H1 (cell line): ENCODE data around the gene IQCM. TPM values are rescaled to one million over a fixed set of nuclear protein-coding genes. Genes with fewer than 3 reads are reported as not detected.

Experiments used
- CTCF ChIA-PET: fragments of 300-600 bp; sonication (Branson Sonifier 250); formaldehyde crosslinking; loops from one replicate; lab custom pipeline; 2021; ENCODE audit not compliant: partially characterized antibody; lab: Charles Lee
- POLR2A ChIA-PET: fragments of 300-600 bp; sonication (Branson Sonifier 250); formaldehyde crosslinking; loops from one replicate; lab custom pipeline; 2021; ENCODE audit warnings: inconsistent platforms; ENCODE audit not compliant: partially characterized antibody; lab: Charles Lee
- DNase-seq, 2 experiments: peaks; one replicate each; pipeline versions ENCODE4 v3.0.0 to v3.0.0-alpha.2; 2010 to 2022; ENCODE audit warnings: low spot score in 2 of 2, low read depth in 1 of 2, mixed read lengths in 1 of 2
- FAIRE-seq: peaks from 2 replicates; lab custom pipeline; 2011; peaks lifted over from hg19 to GRCh38; lab: Jason Lieb, UNC
- H2AFZ ChIP-seq: 2 replicates; pipeline ENCODE4 v1.8.1; 2012; ENCODE audit warnings: low read length, inconsistent platforms
- H2AK5ac ChIP-seq: 2 replicates; pipeline ENCODE4 v1.6.1; 2013; ENCODE audit warnings: low read depth, low read length
- H2BK120ac ChIP-seq: replicated peaks from 2 replicates; pipeline ENCODE3; 2013; ENCODE audit warnings: low read depth, low read length, inconsistent platforms
- H2BK12ac ChIP-seq: 2 replicates; pipeline ENCODE4 v1.6.1; 2013; ENCODE audit warnings: low read depth, low read length
- H2BK15ac ChIP-seq: 2 replicates; pipeline ENCODE4 v1.6.1; 2013; ENCODE audit warnings: low read length
- H2BK20ac ChIP-seq: 2 replicates; pipeline ENCODE4 v1.6.1; 2013; ENCODE audit warnings: low read length
- H2BK5ac ChIP-seq: 2 replicates; pipeline ENCODE4 v1.6.1; 2013; ENCODE audit warnings: low read depth, low read length
- H3K14ac ChIP-seq: 2 replicates; pipeline ENCODE4 v1.6.1; 2013; ENCODE audit warnings: inconsistent platforms; ENCODE audit not compliant: insufficient read length
- H3K18ac ChIP-seq: 2 replicates; pipeline ENCODE4 v1.6.1; 2013; ENCODE audit warnings: low read length; ENCODE audit errors: extremely low read depth
- H3K23ac ChIP-seq: 2 replicates; pipeline ENCODE4 v1.6.1; 2013; ENCODE audit warnings: inconsistent platforms; ENCODE audit not compliant: insufficient read length
- H3K23me2 ChIP-seq: 2 replicates; pipeline ENCODE4 v1.6.1; 2013; ENCODE audit warnings: low read depth, low read length
- H3K27ac ChIP-seq: 2 replicates; pipeline ENCODE4 v1.6.1; 2011; ENCODE audit warnings: low read depth, low read length, inconsistent platforms
- H3K27me3 ChIP-seq, 4 experiments: replicated peaks in 1 of 4; 1 replicate in 1 of 4; 2 replicates in 3 of 4; pipeline versions ENCODE4 v1.6.1 to v1.8.1; 2011 to 2013; ENCODE audit warnings: low read length in 3 of 4, mild to moderate bottlenecking in 3 of 4, inconsistent platforms in 2 of 4, mixed read lengths in 2 of 4, moderate library complexity in 1 of 4; ENCODE audit not compliant: control insufficient read depth in 3 of 4, insufficient read depth in 3 of 4; ENCODE audit errors: extremely low read depth in 1 of 4
- H3K36me3 ChIP-seq, 4 experiments: 2 replicates each; pipeline versions ENCODE4 v1.6.1 to v1.8.1; 2011 to 2013; ENCODE audit warnings: mild to moderate bottlenecking in 4 of 4, low read length in 3 of 4, moderate library complexity in 2 of 4, control low read depth in 1 of 4, inconsistent platforms in 1 of 4; ENCODE audit not compliant: insufficient read depth in 4 of 4, control insufficient read depth in 2 of 4
- H3K4ac ChIP-seq: replicated peaks from 2 replicates; pipeline ENCODE3; 2013; ENCODE audit warnings: low read length, low read depth, mixed read lengths, inconsistent platforms; ENCODE audit not compliant: insufficient read length
- H3K4me1 ChIP-seq, 4 experiments: replicated peaks in 1 of 4; 1 replicate in 1 of 4; 2 replicates in 3 of 4; pipeline versions ENCODE4 v1.6.1 to v1.8.1; 2011 to 2013; ENCODE audit warnings: low read length in 3 of 4, inconsistent platforms in 2 of 4, mixed read lengths in 1 of 4; ENCODE audit not compliant: insufficient read depth in 4 of 4, control insufficient read depth in 3 of 4
- H3K4me2 ChIP-seq, 2 experiments: 2 replicates each; pipeline versions ENCODE4 v1.6.1 to v1.8.1; 2011 to 2013; ENCODE audit warnings: low read depth in 2 of 2, low read length in 2 of 2, control low read depth in 1 of 2, inconsistent platforms in 1 of 2, mild to moderate bottlenecking in 1 of 2; ENCODE audit not compliant: insufficient read depth in 1 of 2
- H3K4me3 ChIP-seq, 4 experiments: fragments of 200-600, 300-600 bp in 1 of 4; sonication (generic), shearing (Covaris generic), sonication (Bioruptor Twin) in 1 of 4; 2 replicates each; pipeline versions ENCODE4 v1.5.1 to v1.8.1; 2011 to 2016; ENCODE audit warnings: low read length in 4 of 4, low read depth in 3 of 4, control low read depth in 2 of 4, inconsistent platforms in 2 of 4, mild to moderate bottlenecking in 2 of 4, mixed read lengths in 1 of 4, moderate library complexity in 1 of 4; ENCODE audit not compliant: insufficient read depth in 2 of 4; ENCODE audit errors: extremely low read depth in 1 of 4
- H3K56ac ChIP-seq: replicated peaks from 2 replicates; pipeline ENCODE3; 2013; ENCODE audit warnings: low read depth, mild to moderate bottlenecking, mixed read lengths, low read length, inconsistent platforms; ENCODE audit not compliant: insufficient read length
- H3K79me1 ChIP-seq: 2 replicates; pipeline ENCODE4 v1.6.1; 2013; ENCODE audit warnings: low read depth, low read length, control low read depth
- H3K79me2 ChIP-seq, 2 experiments: 2 replicates each; pipeline versions ENCODE4 v1.6.1 to v1.8.1; 2012 to 2013; ENCODE audit warnings: low read length in 2 of 2, mild to moderate bottlenecking in 2 of 2, inconsistent platforms in 1 of 2; ENCODE audit not compliant: insufficient read depth in 2 of 2, control insufficient read depth in 1 of 2
- H3K9ac ChIP-seq, 4 experiments: replicated peaks in 1 of 4; 1 replicate in 1 of 4; 2 replicates in 3 of 4; pipeline versions ENCODE4 v1.6.1 to v1.8.1; 2011 to 2013; ENCODE audit warnings: low read depth in 3 of 4, low read length in 3 of 4, control low read depth in 2 of 4, mild to moderate bottlenecking in 2 of 4, moderate library complexity in 2 of 4, inconsistent platforms in 1 of 4; ENCODE audit errors: extremely low read depth in 1 of 4
- H3K9me3 ChIP-seq, 2 experiments: 2 replicates each; pipeline versions ENCODE4 v1.6.1 to v1.8.1; 2012 to 2013; ENCODE audit warnings: mild to moderate bottlenecking in 2 of 2, moderate library complexity in 2 of 2, control low read depth in 1 of 2, inconsistent platforms in 1 of 2, low read depth in 1 of 2, low read length in 1 of 2, mixed read lengths in 1 of 2; ENCODE audit not compliant: insufficient read depth in 2 of 2
- H4K20me1 ChIP-seq, 2 experiments: replicated peaks in 1 of 2; 2 replicates each; pipeline versions ENCODE3 to v1.8.1; 2011 to 2013; ENCODE audit warnings: inconsistent platforms in 2 of 2, low read length in 2 of 2, mild to moderate bottlenecking in 1 of 2; ENCODE audit not compliant: insufficient read depth in 2 of 2, control insufficient read depth in 1 of 2
- H4K5ac ChIP-seq: 2 replicates; pipeline ENCODE4 v1.6.1; 2013; ENCODE audit warnings: low read length, low read depth, mixed read lengths, inconsistent platforms; ENCODE audit not compliant: insufficient read length
- H4K8ac ChIP-seq: 2 replicates; pipeline ENCODE4 v1.8.0; 2013; ENCODE audit warnings: mild to moderate bottlenecking, moderate library complexity, low read length, inconsistent platforms; ENCODE audit not compliant: insufficient read depth; ENCODE audit errors: extremely low read depth
- H4K91ac ChIP-seq: replicated peaks from 2 replicates; pipeline ENCODE3; 2013; ENCODE audit warnings: low read length, mixed read lengths, inconsistent platforms; ENCODE audit not compliant: insufficient read length
- CEBPB ChIP-seq: IDR thresholded peaks from 2 replicates; pipeline ENCODE4 v1.6.1; 2012; ENCODE audit warnings: low read depth, low read length
- JUN ChIP-seq: IDR thresholded peaks from 2 replicates; pipeline ENCODE4 v1.6.1; 2011; ENCODE audit warnings: low read depth, mild to moderate bottlenecking, improper control_type of control experiment, low read length
- JUND ChIP-seq: IDR thresholded peaks from 2 replicates; pipeline ENCODE4 v1.6.1; 2011; ENCODE audit warnings: mild to moderate bottlenecking, improper control_type of control experiment, low read length
- KDM1A ChIP-seq: fragments of 200-600, 300-600 bp; sonication (generic); IDR thresholded peaks from 2 replicates; pipeline ENCODE4 v1.7.1; 2016; ENCODE audit warnings: mild to moderate bottlenecking, low read length, borderline replicate concordance
- PHF8 ChIP-seq: fragments of 200-600 bp; sonication (generic); conservative IDR thresholded peaks from 2 replicates; pipeline ENCODE4 v1.7.1; 2012; ENCODE audit warnings: low read depth, mild to moderate bottlenecking, inconsistent platforms, low read length, moderate library complexity
- SP2 ChIP-seq: IDR thresholded peaks from 2 replicates; pipeline ENCODE4 v1.6.1; 2012; ENCODE audit warnings: mild to moderate bottlenecking, low read length, inconsistent platforms
- TAF7 ChIP-seq: optimal IDR thresholded peaks from 2 replicates; pipeline ENCODE3; 2011; ENCODE audit warnings: low read depth, mild to moderate bottlenecking, inconsistent platforms, low read length, moderate library complexity, borderline replicate concordance
- TBP ChIP-seq: IDR thresholded peaks from 2 replicates; pipeline ENCODE4 v1.6.1; 2011; ENCODE audit warnings: low read depth, low read length, improper control_type of control experiment
- polyA plus RNA-seq, 7 experiments: library from polyadenylated mRNA; depleted of rRNA in 3 of 7; stranded (reverse) in 5 of 7; unstranded in 2 of 7; fragments of >200 nt in 5 of 7; fragments of 200-250 nt in 2 of 7; gene quantifications; 1 replicate in 5 of 7; 2 replicates in 1 of 7; 4 replicates in 1 of 7; pipeline versions ENCODE4 v1.2.1 to v1.2.3, GENCODE V29; 2011 to 2013; ENCODE audit warnings: missing spikeins in 2 of 7, mixed read lengths in 2 of 7
- total RNA-seq: library from RNA; stranded (reverse); fragmentation: NEBNext Ultra II Directional; extraction: Animal tissue kit (Norgen Biotek cat#: 25700); gene quantifications from 2 replicates; pipeline ENCODE4 v1.2.1, GENCODE V29; 2021
- TF ChIP-seq, protein P1 (sequence below): IDR thresholded peaks from 2 replicates; pipeline ENCODE4 v1.6.1; 2012; ENCODE audit warnings: low read length, inconsistent platforms
- TF ChIP-seq, protein P2 (sequence below): IDR thresholded peaks from 2 replicates; pipeline ENCODE4 v1.6.1; 2011; ENCODE audit warnings: low read depth, mild to moderate bottlenecking, low read length; ENCODE audit not compliant: insufficient read depth

The IQCM gene
- total and polyA plus RNA-seq, 2 of the 8 experiments (the other 6 are each of a cell fraction or from before 2014, with no cell fraction given), result not detected

DNA sequence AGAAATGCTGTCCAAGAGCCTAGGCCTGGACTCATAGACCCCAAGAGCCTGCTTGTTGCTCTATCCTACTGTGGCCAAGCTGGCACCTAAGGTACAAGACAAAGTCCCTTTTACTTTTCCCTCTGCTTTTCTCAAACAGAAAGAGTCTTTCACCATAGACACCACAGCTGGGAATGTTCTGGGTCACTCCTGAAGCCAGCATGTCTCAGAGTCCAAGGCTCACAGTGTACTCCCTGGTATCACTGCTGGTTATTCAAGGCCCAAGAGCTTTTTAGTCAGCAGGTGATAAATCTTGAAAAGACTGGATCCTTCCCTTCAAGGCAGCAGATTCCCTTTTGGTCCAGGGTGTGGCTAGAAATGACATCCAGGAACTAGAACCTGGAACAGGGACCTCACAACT, 328.8 kb downstream of the IQCM start:
- Histone ChIP-seq H3K36me3 (no peaks in the 10 kb centered on the region), H2BK5ac (no peak overlapping the region), H2AFZ (no peak overlapping the region), H2BK120ac (no peak overlapping the region), H3K4ac (no peak overlapping the region), H3K14ac (no peak overlapping the region), H3K4me3 (no peak overlapping the region), H4K8ac (no peak overlapping the region), H3K4me1 (no peaks in the 10 kb centered on the region), H4K5ac (no peak overlapping the region), H3K23ac (no peak overlapping the region), H3K4me2 (no peak overlapping the region), H3K27me3 (no peaks in the 10 kb centered on the region), H3K79me1 (no peaks in the 10 kb centered on the region), H2BK20ac (no peak overlapping the region), H3K9ac (no peak overlapping the region), H4K20me1 (no peaks in the 10 kb centered on the region), H3K9me3 (no peaks in the 10 kb centered on the region), H2AK5ac (no peak overlapping the region), H2BK12ac (no peak overlapping the region), H3K27ac (no peak overlapping the region), H3K56ac (no peak overlapping the region), H4K91ac (no peak overlapping the region), H3K23me2 (no peaks in the 10 kb centered on the region), H3K18ac (no peak overlapping the region), H2BK15ac (no peak overlapping the region), H3K79me2 (no peaks in the 10 kb centered on the region)
- TF ChIP-seq JUN (no peak), CEBPB (no peak), PHF8 (no peak), SP2 (no peak), TBP (no peak), TAF7 (no peak), KDM1A (no peak), JUND (no peak)
- TF ChIP-seq, protein P1, sequence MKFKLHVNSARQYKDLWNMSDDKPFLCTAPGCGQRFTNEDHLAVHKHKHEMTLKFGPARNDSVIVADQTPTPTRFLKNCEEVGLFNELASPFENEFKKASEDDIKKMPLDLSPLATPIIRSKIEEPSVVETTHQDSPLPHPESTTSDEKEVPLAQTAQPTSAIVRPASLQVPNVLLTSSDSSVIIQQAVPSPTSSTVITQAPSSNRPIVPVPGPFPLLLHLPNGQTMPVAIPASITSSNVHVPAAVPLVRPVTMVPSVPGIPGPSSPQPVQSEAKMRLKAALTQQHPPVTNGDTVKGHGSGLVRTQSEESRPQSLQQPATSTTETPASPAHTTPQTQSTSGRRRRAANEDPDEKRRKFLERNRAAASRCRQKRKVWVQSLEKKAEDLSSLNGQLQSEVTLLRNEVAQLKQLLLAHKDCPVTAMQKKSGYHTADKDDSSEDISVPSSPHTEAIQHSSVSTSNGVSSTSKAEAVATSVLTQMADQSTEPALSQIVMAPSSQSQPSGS, result no peak
- TF ChIP-seq, protein P2, sequence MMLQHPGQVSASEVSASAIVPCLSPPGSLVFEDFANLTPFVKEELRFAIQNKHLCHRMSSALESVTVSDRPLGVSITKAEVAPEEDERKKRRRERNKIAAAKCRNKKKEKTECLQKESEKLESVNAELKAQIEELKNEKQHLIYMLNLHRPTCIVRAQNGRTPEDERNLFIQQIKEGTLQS, result no peak
- CTCF ChIA-PET, result no interaction called here
- POLR2A ChIA-PET, result no interaction called here
- FAIRE-seq (no peak), DNase-seq (no peak)
